Stimulated activated CD4-positive, alpha-beta T cell treated with anti-CD3 and anti-CD28 coated beads, Interleukin-1b, Interleukin-23, amount 100 ng/mL, for 4 hours (primary cell): Measurements from ENCODE around the gene LCE3E.
"Not testable (repeated sequence)": the region's sequence is repeated elsewhere in the genome, so short reads cannot be mapped to it uniquely, and the experiment has no call there.

Experiments
- DNase-seq, 2 donors: peaks; one replicate each; pipeline ENCODE4 v3.0.0-alpha.2; 2020; ENCODE audit warnings: low read depth in 2 of 2

LCE3E gene, protein sequence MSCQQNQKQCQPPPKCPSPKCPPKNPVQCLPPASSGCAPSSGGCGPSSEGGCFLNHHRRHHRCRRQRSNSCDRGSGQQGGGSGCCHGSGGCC

DNA sequence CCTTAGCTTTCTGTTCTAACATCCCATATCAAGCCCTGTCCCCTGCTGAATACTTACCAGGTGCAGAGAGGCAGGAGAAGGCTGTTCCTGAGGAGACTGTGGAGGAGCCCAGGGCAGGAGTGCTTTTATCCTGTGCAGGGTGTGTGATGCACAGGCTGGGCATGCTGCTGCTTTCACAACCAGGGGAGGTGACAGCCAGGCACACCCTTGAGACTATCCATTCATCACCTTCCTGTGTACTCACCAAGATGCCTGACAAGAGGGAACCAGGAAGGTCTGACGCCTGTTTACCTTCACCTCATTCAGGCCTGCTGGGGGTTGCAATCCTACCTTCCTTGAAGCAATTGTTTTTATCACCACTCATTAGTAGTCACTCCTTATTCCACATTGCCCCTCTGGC, at the start of gene LCE3E:
LCE3E (minus strand) TSS at position 100 of the 400 bp plus-strand sequence. CDS start 572 bp downstream, outside the sequence.
- no peak for DNase-seq

DNA sequence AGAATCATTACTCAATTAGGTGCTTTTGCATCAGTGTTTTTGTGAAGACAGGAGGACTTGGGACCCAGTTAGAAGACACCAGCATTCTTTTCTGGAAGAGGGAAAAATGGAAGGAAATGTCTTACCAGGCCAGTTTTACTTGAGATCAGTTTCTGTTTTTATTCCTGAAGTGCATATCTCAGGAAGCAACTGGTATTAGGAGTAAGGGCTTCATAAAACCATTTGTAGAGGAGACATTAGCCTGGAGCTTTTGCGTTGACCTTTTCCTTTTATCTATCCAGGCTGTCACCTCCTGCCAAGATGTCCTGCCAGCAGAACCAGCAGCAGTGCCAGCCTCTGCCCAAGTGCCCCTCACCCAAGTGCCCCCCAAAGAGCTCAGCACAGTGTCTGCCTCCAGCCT, 46.9 kb upstream of the LCE3E start, which contains the start of gene LCE3B:
LCE3B (plus strand) TSS at position 301 of the 400 bp plus-strand sequence; CDS start at position 301, 0 bp downstream.
- DNase-seq: no peak

DNA sequence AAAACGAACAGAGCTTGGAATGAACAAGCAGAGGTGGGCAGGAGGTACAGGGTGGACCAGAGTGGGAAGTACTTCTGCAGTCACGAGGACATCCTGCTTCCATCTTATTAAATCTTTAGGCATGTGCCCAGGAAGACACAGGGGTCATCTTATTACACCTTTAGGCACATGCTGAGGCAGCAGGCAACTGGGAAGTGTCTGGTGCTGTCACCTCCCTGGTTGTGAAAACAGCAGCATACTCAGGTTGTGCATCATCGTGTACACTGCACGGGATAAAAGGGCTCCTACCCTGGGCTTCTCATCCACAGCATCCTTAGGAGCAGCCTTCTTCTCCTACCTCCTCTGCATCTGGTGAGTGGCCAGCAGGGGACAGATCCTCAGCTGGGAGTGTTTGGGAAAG, 33.4 kb upstream of the LCE3E start, which contains the start of gene LCE3C:
LCE3C (plus strand) TSS at position 301 of the 400 bp plus-strand sequence. CDS start 498 bp downstream, outside the sequence.
- no peak for DNase-seq

DNA sequence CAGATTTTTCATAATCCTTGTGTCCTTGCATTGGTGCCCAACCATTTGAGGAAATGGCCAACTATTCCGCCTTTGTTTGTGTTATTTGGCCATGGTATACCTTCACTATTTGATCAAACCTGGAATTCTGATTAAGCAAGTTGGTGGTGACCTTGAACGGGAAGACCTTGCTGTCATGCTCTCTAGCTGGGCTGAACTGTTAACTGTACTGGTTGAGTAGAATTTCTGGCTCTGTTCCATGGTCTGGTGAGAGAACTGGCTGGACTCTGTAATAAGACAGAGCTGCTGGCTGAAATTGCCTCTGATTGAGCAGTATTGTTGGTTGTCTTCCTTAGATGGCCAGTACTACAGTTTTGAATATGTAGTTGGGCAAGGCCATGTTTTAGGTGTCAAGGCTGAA, 30.4 kb upstream of the LCE3E start:
- DNase-seq: no peak

DNA sequence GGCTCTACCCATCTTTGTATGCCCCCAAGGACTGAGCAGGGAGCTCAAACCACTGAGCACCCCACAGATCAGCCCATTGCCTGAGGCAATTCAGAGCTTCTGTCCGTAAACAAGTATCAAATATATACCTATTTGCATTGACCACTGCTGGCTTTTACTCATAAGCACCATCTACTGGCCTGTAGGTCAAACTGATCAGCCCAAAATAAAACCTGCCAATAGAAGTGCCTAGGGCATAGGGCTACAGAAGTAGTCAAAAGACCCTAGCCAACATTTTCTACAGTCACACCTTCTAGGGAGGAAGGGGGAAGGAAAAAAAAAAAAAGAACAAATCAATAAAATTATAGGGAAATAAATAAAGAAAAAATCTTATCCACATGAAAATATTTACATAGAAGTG, 19.0 kb upstream of the LCE3E start:
- no peak for DNase-seq

DNA sequence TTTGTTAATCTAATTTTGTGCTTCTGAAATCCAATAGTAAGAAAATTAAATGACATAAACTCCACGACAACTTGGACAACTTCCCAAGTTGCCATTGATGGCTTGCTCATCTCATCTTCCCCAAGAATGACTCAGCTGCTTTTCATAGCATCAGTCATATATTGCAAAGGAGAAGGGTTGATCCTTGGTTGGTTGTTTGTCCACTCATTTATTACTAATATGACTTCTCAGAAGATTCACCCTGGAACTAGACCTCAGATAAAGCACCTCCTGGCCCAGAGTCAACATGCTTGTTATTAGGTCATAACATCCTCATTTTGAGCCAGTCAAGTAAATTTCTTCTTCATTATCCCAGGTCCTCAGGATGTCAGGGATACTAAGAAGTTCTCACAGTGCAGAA, 16.1 kb upstream of the LCE3E start:
- DNase-seq: no peak

DNA sequence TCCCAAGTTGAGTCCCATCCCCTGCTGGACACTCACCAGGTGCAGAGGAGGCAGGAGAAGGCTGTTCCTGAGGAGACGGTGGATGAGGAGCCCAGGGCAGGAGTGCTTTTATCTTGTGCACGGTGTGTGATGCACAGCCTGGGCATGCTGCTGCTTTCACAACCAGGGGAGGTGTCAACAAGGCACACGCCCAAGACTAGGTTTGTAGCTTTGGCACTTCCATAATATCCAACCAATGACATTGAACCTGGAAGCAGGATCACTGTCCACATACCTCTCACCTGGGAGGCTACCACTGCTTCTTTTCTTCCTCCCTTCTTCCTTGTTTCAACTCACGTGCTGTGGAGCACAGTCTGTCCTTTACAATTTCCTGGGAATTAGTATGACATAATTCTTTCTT, 13.9 kb upstream of the LCE3E start, which contains the start of gene LCE3D:
LCE3D (minus strand) TSS at position 84 of the 400 bp plus-strand sequence. CDS start 580 bp downstream, outside the sequence.
- no peak for DNase-seq

DNA sequence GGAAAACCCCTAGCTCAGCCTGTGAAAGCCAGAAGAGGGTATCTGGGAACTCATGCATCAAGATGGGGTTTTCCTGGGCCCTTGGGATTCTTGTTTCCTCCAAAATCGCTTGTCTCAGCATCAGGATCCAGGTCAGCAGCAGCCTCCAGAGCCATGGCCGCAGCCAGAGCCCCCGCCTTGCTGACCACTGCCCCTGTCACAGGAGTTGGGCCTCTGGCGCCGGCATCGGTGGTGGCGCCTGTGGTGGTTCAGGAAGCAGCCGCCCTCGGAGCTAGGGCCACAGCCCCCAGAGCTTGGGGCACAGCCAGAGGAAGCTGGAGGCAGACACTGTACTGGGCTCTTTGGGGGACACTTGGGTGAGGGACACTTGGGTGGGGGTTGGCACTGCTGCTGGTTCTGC, 12.9 kb upstream of the LCE3E start:
- not testable (repeated sequence) for DNase-seq

DNA sequence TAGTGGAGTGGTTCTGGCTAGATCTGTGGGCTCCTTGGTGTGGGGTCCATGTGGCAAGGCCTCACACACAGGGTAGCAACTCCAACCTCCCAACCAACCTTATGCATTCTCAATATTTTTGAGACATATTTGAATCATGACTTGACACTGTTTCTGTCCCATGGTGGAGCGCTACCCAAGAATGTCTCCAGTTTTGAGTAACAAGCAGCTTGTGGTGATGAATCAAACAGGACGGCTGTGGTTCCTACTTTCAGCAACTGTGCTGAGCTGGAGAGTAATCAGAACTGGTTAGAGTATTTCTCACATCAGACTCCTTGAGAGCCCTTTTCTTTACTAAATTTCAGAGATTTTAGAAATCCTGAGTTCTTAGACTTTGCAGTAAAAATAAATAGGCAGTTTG, 10.6 kb upstream of the LCE3E start:
- DNase-seq: no peak

DNA sequence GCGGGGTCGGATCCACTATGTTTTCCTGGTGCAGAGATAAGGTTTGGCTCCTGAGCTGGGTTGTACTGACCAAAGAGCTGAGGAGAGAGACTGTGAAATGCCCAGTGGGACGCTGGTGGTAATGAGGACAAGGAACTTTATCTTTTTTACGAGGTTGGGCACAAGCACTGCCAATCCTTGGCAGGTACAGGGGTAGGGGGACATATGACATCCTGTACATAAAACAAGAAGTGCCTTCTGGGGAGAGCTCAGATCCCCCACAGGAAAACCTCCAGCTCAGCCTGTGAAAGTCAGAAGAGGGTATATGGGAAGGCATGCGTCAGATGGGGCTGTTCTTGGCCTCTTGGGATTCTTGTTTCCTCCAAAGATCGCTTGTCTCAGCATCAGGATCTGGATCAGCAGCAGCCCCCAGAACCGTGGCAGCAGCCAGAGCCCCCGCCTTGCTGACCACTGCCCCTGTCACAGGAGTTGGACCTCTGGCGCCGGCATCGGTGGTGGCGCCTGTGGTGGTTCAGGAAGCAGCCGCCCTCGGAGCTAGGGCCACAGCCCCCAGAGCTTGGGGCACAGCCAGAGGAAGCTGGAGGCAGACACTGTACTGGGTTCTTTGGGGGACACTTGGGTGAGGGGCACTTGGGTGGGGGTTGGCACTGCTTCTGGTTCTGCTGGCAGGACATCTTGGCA, 905 bp downstream of the LCE3E start:
- no peak for DNase-seq

DNA sequence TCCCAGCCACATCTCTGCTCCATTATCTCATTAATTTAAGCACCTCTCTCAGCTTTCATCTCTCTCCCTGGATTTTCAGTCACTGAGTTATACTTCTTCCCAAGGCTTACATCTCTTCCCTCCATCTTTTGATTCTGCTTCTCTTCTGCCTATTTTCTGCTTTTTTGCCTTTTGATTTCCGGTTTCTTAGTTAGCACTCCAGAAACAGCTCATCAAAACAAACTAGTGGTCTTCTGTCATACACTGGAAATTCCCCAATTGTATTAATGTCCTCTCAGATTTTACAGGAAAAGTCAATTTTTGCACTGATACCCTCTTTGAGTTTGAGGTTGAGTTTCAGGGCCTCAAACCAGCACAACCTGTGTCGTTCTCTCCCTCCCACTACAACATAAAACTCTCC, 1.5 kb downstream of the LCE3E start:
- no peak for DNase-seq

DNA sequence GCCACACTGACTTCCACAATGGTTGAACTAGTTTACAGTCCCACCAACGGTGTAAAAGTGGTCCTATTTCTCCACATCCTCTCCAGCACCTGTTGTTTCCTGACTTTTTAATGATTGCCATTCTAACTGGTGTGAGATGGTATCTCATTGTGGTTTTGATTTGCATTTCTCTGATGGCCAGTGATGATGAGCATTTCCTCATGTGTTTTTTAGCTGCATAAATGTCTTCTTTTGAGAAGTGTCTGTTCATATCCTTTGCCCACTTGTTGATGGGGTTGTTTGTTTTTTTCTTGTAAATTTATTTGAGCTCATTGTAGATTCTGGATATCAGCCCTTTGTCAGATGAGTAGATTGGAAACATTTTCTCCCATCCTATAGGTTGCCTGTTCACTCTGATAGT, 18.2 kb downstream of the LCE3E start:
- not testable (repeated sequence) for DNase-seq

DNA sequence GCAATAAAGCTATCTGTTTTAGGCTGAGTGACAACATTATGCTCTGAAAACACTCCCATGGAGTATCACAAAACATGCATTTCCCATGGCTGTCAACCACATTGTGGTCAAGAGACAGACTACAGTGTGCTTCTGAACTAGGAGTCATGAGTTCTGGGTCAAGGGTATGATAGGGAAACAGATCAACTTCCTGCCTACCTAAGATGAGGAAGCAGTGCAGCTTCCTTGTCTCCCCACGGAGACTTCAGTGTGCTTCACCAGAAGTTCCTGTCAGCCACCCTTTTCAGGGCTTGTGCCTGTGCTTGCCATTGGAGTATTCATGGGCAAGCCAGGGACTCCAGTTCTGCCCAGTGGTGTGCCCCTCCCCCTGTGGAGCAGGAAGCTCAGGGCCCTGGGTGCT, 19.9 kb downstream of the LCE3E start:
- no peak for DNase-seq

DNA sequence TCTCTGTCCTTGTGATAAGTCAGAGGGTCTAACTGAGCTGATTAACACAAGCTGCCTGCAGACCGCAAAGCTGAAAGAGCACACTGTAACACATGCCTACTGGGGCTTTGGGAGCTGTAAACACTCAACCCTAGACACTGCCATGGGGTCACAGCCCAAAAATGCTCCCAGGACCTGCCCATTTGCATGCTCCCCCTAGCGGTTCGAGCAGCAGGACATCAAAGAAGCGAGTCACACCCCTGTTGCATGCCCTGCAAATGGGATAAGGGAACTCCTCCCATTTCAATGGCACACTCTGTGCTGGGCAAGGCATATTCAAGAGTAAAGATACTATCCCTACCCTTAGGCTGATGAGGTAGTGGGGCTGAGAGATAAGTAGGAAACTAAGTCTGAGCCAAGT, 22.8 kb downstream of the LCE3E start:
- DNase-seq: no peak

DNA sequence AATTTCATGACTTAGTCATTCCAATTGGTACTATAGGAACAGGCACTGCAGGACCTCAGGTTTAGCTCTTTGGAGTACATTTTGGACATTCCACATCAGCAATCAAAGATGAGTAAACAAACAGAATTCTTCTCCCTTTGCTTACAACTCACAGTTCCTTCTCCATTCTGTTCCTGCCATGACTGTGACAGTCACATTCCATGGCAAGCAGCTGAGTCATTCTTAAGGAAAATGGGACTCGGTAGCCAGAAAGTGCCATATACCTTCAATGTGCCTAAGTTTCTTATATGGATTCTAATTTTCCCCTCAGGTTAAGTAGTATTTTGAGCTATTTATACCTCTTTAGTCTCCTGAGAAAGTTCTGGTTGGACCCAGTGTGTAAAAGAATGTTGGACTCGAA, 26.7 kb downstream of the LCE3E start:
- no peak for DNase-seq

DNA sequence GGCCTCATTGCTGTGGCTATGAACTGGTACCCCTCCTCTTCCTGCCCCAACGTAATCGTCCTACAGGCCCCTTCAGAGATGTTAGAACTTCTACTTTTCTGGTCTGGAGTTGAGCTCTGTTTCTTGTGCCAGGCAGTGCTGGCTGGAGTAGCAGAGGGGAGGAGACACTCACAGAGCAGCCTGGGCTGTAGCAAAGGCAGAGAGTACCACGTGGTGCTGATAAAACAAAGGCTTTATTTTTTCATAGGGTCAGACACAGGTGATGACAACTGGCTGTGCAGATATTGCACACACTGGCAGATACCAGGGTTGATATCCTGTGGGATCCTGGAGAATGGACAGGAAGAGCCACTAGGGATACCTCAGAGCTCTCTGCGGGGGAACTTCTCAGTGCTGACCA, 29.1 kb downstream of the LCE3E start:
- DNase-seq: no peak

DNA sequence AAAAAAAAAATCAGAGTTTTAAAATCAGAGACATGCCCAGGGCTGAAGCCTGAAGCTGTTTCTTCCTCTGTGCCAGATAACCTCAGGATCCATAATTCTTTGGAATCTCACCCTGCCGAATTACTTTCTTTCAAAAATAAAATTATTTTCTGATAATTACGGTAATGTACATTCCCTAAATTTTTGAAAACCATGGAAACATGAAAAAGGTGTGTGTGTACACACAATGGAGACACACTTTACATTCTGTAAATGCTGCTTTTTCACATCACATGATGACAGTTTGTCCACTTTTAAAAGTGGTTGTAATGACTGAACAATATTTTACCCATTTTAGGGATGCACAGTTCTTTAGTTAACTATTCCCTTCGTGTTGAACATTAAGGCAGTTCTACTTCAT, 30.8 kb downstream of the LCE3E start:
- no peak for DNase-seq

DNA sequence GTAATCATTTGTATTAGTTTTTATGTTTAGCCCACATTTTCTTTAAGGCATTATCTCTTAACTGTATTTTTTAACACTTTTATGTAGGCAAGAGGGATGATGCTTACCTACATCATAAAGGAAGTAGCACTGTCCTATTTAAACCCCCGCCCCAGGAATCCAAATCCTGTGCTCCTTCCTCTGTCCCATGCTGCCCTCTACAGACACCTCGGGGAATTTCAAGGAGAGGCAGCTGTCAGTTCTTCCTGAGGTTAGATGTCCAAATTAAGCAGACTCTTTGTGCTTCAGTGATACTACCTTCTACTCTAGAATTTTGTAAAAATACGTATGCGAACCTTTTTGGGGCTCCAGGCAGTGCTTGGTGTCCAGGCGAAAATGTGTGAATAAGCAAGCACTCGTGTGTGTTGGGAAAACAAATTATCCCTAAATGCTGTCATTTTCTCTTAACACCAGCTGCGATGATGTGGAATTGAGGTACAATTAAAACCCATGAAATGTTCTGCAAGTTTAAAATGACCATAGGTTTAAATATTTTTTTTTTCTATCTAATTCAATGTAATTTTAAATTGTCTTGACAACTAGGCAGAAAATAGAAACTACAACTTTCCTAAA, 33.1 kb downstream of the LCE3E start:
- DNase-seq: no peak

DNA sequence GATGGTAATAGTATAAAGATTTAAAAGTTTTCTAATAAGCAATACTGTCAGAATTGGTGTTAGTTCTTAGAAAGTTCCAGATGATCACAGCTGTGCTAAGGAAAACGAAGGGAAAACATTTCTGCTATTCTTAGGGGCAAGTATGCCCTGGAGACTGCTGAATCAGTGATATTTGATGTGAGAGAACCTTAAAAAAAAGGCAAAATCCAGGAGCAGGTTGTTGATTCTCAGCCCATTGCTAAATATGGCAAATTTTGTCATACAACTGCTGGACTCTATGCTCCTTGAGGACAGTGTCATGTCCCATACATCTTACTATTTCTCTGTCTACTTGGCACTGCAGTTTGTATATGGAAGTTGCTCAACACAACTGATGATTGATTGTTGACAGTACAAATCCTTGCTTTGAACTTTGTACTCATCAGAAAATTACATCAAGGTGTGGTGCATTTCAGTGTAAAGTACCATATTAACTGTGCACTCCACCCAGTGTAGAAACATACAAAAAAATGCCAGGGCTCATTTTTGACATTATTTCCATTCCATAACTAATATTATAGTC, 41.4 kb downstream of the LCE3E start:
- no peak for DNase-seq

DNA sequence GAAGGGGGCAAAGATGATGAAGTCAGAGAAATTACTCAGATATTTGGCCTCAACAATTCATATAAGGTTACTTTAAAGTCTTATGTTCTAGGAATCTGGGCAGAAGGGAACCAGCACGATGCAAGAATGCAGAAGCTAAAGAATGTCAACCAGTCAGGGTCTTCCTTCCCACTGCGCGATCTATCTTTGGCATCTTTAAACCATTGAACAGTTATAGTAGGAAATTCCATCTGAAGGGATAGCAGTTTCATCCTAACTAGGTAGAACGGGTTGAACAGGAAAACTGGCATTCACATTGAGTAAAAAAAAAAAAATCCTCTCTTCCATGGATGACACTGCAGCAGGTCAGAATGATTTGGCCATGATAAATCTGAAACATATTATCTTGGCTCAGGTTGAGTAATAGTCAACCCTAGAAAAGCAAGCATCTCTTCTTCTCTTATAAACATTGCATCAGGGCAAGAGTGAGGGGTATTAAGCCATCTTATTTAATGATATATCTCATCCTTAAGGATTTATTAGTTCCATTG, 46.0 kb downstream of the LCE3E start:
- DNase-seq: no peak

DNA sequence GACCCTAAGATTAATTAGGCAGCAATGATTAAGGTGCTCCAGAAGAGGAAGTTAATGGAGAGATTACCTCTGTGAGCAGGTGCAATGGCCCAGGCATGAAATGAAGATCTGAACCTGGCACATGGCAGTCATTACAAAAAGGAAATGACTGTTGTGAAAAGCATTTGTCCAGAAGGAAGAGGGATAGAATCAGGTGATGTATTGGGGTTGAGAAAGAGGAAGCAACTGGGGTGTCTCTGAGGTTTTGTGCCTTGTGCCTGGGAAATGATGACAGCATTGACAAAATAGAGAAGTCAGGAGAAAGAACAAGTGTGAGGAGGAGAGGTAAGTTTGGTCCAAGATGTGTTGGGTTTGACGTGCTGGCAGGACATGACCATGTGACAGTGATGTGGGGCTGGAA, 46.7 kb downstream of the LCE3E start:
- DNase-seq: no peak

DNA sequence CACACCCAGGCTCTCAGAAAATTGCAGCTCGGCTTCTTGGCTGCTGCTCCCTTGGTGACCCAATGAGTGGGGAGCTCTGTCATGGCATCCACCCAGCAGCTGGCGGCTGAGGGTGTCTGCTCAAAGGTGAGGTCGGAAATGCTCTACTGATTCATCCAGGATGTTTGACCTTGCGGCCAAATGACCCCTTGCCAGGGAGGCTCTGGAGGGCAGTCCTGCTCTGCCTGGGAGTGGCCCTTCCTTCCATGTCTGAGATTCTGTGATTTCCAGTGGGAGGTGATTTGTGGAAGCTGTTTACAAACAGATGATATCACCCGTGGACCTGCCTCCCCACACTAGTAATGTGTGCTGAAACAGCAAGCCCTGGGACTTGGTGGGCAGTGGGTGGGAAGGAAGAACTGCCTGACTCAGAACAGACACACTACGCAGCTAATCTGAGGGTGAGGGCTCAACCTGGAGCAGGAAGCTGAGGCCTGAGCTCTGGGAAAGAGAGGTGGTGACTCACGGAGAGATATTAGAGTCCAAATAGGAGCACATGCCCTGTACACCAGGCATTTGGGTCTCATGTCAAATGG, 49.3 kb downstream of the LCE3E start:
- no peak for DNase-seq
